HG02678 (cell line): ENCODE results near the gene CCDC61.
A peak's percentile ranks its signal among the peaks of the same experiment; 100 is the strongest.

Experiments
- ATAC-seq: cut with Tn5 transposase; IDR thresholded peaks from one replicate; pipeline ENCODE4 v1.9.1; 2021; ENCODE audit warnings: mild to moderate bottlenecking, moderate library complexity; ENCODE audit not compliant: unreplicated experiment

The CCDC61 gene

GRCh38 chr19:46014941-46015686 lies 19.8 kb downstream of the CCDC61 start:
- no peak for ATAC-seq

GRCh38 chr19:46015687-46016425 lies 20.6 kb downstream of the CCDC61 start:
- peak; percentile 19 for ATAC-seq

GRCh38 chr19:46016426-46017094 lies 21.3 kb downstream of the CCDC61 start:
- ATAC-seq, result peak; percentile 61

GRCh38 chr19:46017095-46017429 lies 21.8 kb downstream of the CCDC61 start:
- no peak for ATAC-seq

GRCh38 chr19:46017874-46018675 lies 22.8 kb downstream of the CCDC61 start:
- ATAC-seq, result no peak

- ATAC-seq, result no peak
Observed at GRCh38 chr19:46018729-46019251, 23.5 kb downstream of the CCDC61 start.

GRCh38 chr19:46019270-46019669 lies 24.0 kb downstream of the CCDC61 start:
- ATAC-seq, result no peak

- no peak for ATAC-seq
Observed at GRCh38 chr19:46020819-46021125, 25.5 kb downstream of the CCDC61 start.

GRCh38 chr19:46021531-46022041 lies 26.3 kb downstream of the CCDC61 start:
- ATAC-seq, result no peak

GRCh38 chr19:46022061-46022430 lies 26.8 kb downstream of the CCDC61 start:
- no peak for ATAC-seq

GRCh38 chr19:46022431-46023310 lies 27.4 kb downstream of the CCDC61 start, which contains the start of gene PGLYRP1:
Gene PGLYRP1, minus strand, starts transcription at chr19:46023053. Its CDS starts 32 bp downstream, at chr19:46023021.
- ATAC-seq, result no peak

GRCh38 chr19:46023311-46023779 lies 28.1 kb downstream of the CCDC61 start:
- no peak for ATAC-seq

- no peak for ATAC-seq
Observed at GRCh38 chr19:46025835-46026234, 30.6 kb downstream of the CCDC61 start.

- ATAC-seq, result no peak
Observed at GRCh38 chr19:46030812-46031550, 35.7 kb downstream of the CCDC61 start.

GRCh38 chr19:46031781-46032596 lies 36.7 kb downstream of the CCDC61 start:
- ATAC-seq, result no peak

- ATAC-seq, result no peak
Observed at GRCh38 chr19:46032597-46033025, 37.3 kb downstream of the CCDC61 start.

- no peak for ATAC-seq
Observed at GRCh38 chr19:46033401-46033800, 38.1 kb downstream of the CCDC61 start.

- no peak for ATAC-seq
Observed at GRCh38 chr19:46035546-46035945, 40.3 kb downstream of the CCDC61 start.
